Loucy (cell line): ENCODE measurements around the gene NTPCR.

Experiments
- H2AFZ ChIP-seq: fragments of 200-600 bp; sonication (generic); 2 replicates; pipeline ENCODE4 v1.6.0; 2016; ENCODE audit warnings: antibody characterized with exemption, mild to moderate bottlenecking, low read length, moderate library complexity
- H3F3A ChIP-seq: fragments of 200-600 bp; 2 replicates; pipeline ENCODE4 v1.6.0; 2016; ENCODE audit warnings: antibody characterized with exemption, low read depth, mild to moderate bottlenecking
- H3K27me3 ChIP-seq: fragments of 200-600 bp; sonication (generic); 2 replicates; pipeline ENCODE4 v1.6.1; 2014; ENCODE audit warnings: low read length, mild to moderate bottlenecking; ENCODE audit not compliant: insufficient read depth, poor library complexity, severe bottlenecking
- H3K36me3 ChIP-seq: fragments of 200-600 bp; sonication (generic); 2 replicates; pipeline ENCODE4 v1.6.1; 2016; ENCODE audit warnings: low read length; ENCODE audit not compliant: insufficient read depth
- H3K4me1 ChIP-seq: fragments of 200-600 bp; sonication (generic); 2 replicates; pipeline ENCODE4 v1.5.1; 2014; ENCODE audit warnings: low read length, mild to moderate bottlenecking; ENCODE audit not compliant: insufficient read depth, poor library complexity, severe bottlenecking
- H3K4me2 ChIP-seq: fragments of 200-600 bp; sonication (generic); 2 replicates; pipeline ENCODE4 v1.6.0; 2014; ENCODE audit warnings: antibody characterized with exemption, low read length, low read depth, mild to moderate bottlenecking; ENCODE audit not compliant: poor library complexity, severe bottlenecking
- H3K4me3 ChIP-seq: fragments of 200-600 bp; sonication (generic); 2 replicates; pipeline ENCODE4 v1.5.1; 2014; ENCODE audit warnings: low read length, mild to moderate bottlenecking, mixed read lengths; ENCODE audit not compliant: poor library complexity, severe bottlenecking
- H3K79me2 ChIP-seq: fragments of 200-600 bp; sonication (generic); 2 replicates; pipeline ENCODE4 v1.6.1; 2014; ENCODE audit warnings: low read length; ENCODE audit not compliant: insufficient read depth
- H3K9ac ChIP-seq: fragments of 200-600 bp; sonication (generic); 2 replicates; pipeline ENCODE4 v1.6.0; 2014; ENCODE audit warnings: mild to moderate bottlenecking, low read depth, low read length, moderate library complexity; ENCODE audit not compliant: poor library complexity, severe bottlenecking
- H3K9me2 ChIP-seq: fragments of 200-600 bp; sonication (generic); replicated peaks from 2 replicates; pipeline ENCODE4 v1.6.1; 2016; ENCODE audit warnings: low read depth, low read length, mixed read lengths
- H3K9me3 ChIP-seq: fragments of 200-600 bp; sonication (generic); 2 replicates; pipeline ENCODE4 v1.6.1; 2014; ENCODE audit warnings: mild to moderate bottlenecking, antibody characterized with exemption, low read length, low read depth; ENCODE audit not compliant: insufficient read depth
- H4K20me1 ChIP-seq: fragments of 200-600 bp; sonication (generic); 2 replicates; pipeline ENCODE4 v1.6.0; 2014; ENCODE audit warnings: antibody characterized with exemption, low read length, mild to moderate bottlenecking; ENCODE audit not compliant: insufficient read depth, poor library complexity, severe bottlenecking
- CTCF ChIP-seq: fragments of 200-600 bp; sonication (generic); conservative IDR thresholded peaks from 2 replicates; pipeline ENCODE4 v1.5.1; 2014; ENCODE audit warnings: mild to moderate bottlenecking, antibody characterized with exemption, low read length
- EZH2phosphoT487 ChIP-seq: fragments of 200-600 bp; IDR thresholded peaks from 2 replicates; pipeline ENCODE4 v1.6.1; 2018; ENCODE audit warnings: antibody characterized with exemption, mild to moderate bottlenecking, moderate library complexity, borderline replicate concordance

Gene NTPCR

GRCh38 chr1:232965124-232965911, 14.9 kb downstream of the NTPCR start:
- no peaks in the 10 kb centered on the region for H3K9me3 ChIP-seq
- H3K9ac ChIP-seq, result peak overlapping the region; percentile 26
- peaks cover 23% of the 10 kb centered on the region; the same call in 1 of the 2 replicates for H3K36me3 ChIP-seq
- H3K9me2 ChIP-seq, result no peaks in the 10 kb centered on the region
- H4K20me1 ChIP-seq, result no peaks in the 10 kb centered on the region
- H3K4me1 ChIP-seq, result peaks cover 80% of the 10 kb centered on the region
- no peaks in the 10 kb centered on the region for H3F3A ChIP-seq
- H3K4me2 ChIP-seq, result peak overlapping the region; percentile 54
- no peak overlapping the region for H2AFZ ChIP-seq
- TF ChIP-seq EZH2phosphoT487, result no peak
- TF ChIP-seq CTCF, result no peak
- H3K4me3 ChIP-seq, result peak overlapping the region; percentile 15
- peaks cover 33% of the 10 kb centered on the region for H3K79me2 ChIP-seq
- H3K27me3 ChIP-seq, result no peaks in the 10 kb centered on the region

GRCh38 chr1:232965912-232966217, 15.5 kb downstream of the NTPCR start:
- Histone ChIP-seq H3K9me2 (no peaks in the 10 kb centered on the region), H3K4me1 (peaks cover 80% of the 10 kb centered on the region), H3K36me3 (peaks cover 28% of the 10 kb centered on the region; the same call in 1 of the 2 replicates), H3K27me3 (no peaks in the 10 kb centered on the region), H3K79me2 (peaks cover 33% of the 10 kb centered on the region), H3K4me3 (no peak overlapping the region), H2AFZ (no peak overlapping the region), H4K20me1 (no peaks in the 10 kb centered on the region), H3F3A (no peaks in the 10 kb centered on the region), H3K4me2 (peak overlapping the region; percentile 54), H3K9ac (peak overlapping the region; percentile 26), H3K9me3 (no peaks in the 10 kb centered on the region)
- TF ChIP-seq CTCF (no peak), EZH2phosphoT487 (no peak)

- Histone ChIP-seq H3F3A (no peaks in the 10 kb centered on the region), H3K9ac (peak overlapping the region; percentile 4), H3K4me3 (no peak overlapping the region), H3K79me2 (peaks cover 37% of the 10 kb centered on the region), H3K4me2 (no peak overlapping the region), H4K20me1 (no peaks in the 10 kb centered on the region), H2AFZ (no peak overlapping the region), H3K36me3 (peaks cover 36% of the 10 kb centered on the region), H3K9me2 (no peaks in the 10 kb centered on the region), H3K4me1 (peaks cover 80% of the 10 kb centered on the region), H3K27me3 (no peaks in the 10 kb centered on the region), H3K9me3 (no peaks in the 10 kb centered on the region)
- TF ChIP-seq EZH2phosphoT487, result no peak
- no peak for TF ChIP-seq CTCF
Measured at GRCh38 chr1:232966663-232967062, 16.3 kb downstream of the NTPCR start.
